Neural progenitor cell (in vitro differentiated cells): Measurements from ENCODE around the gene TACC3. TPM values are rescaled to one million over a fixed set of nuclear protein-coding genes. Genes with fewer than 3 reads are reported as not detected.

Source experiments
- DNase-seq: peaks from one replicate; pipeline ENCODE4 v3.0.0-alpha.2; 2016; ENCODE audit warnings: low spot score
- H2AFZ ChIP-seq: fragments of 200-600 bp; sonication (generic); replicated peaks from 2 replicates; pipeline ENCODE4 v1.6.1; 2016; ENCODE audit warnings: antibody characterized with exemption
- H3F3A ChIP-seq: fragments of 200-600 bp; sonication (generic); 2 replicates; pipeline ENCODE4 v1.6.1; 2016; ENCODE audit warnings: antibody characterized with exemption, low read depth
- H3K27ac ChIP-seq: fragments of 200-600 bp; sonication (generic); 2 replicates; pipeline ENCODE4 v1.5.1; 2016; ENCODE audit warnings: mild to moderate bottlenecking
- H3K27me3 ChIP-seq: fragments of 200-600 bp; sonication (generic); 2 replicates; pipeline ENCODE4 v1.6.1; 2016; ENCODE audit warnings: mild to moderate bottlenecking, moderate library complexity
- H3K36me3 ChIP-seq: fragments of 200-600 bp; sonication (generic); 2 replicates; pipeline ENCODE4 v1.5.1; 2016
- H3K4me1 ChIP-seq: fragments of 200-600 bp; sonication (generic); 2 replicates; pipeline ENCODE4 v1.6.1; 2016; ENCODE audit warnings: mixed run types
- H3K4me2 ChIP-seq: fragments of 200-600 bp; sonication (generic); 2 replicates; pipeline ENCODE4 v1.6.1; 2016
- H3K4me3 ChIP-seq: fragments of 200-600 bp; sonication (generic); 2 replicates; pipeline ENCODE4 v1.5.1; 2016
- H3K79me2 ChIP-seq: fragments of 200-600 bp; sonication (generic); 2 replicates; pipeline ENCODE4 v1.6.1; 2016; ENCODE audit warnings: low read depth
- H3K9ac ChIP-seq: fragments of 200-600 bp; sonication (generic); 2 replicates; pipeline ENCODE4 v1.6.1; 2016
- H3K9me3 ChIP-seq: fragments of 200-600 bp; sonication (generic); 2 replicates; pipeline ENCODE4 v1.5.1; 2016; ENCODE audit warnings: low read depth
- H4K20me1 ChIP-seq: fragments of 200-600 bp; sonication (generic); 2 replicates; pipeline ENCODE4 v1.6.1; 2016; ENCODE audit warnings: low read depth
- H3K27ac Mint-ChIP-seq: 3 replicates; pipeline ENCODE4 v1.8.0; 2021; ENCODE audit warnings: mixed read lengths
- H3K27me3 Mint-ChIP-seq: 2 replicates; pipeline ENCODE4 v1.8.0; 2022; ENCODE audit warnings: low read depth, mild to moderate bottlenecking, inconsistent platforms, moderate library complexity, mixed read lengths; ENCODE audit not compliant: insufficient read depth
- H3K36me3 Mint-ChIP-seq: 3 replicates; pipeline ENCODE4 v1.8.0; 2021; ENCODE audit warnings: mixed read lengths
- H3K4me1 Mint-ChIP-seq: 3 replicates; pipeline ENCODE4 v1.8.0; 2021; ENCODE audit warnings: mixed read lengths
- H3K4me3 Mint-ChIP-seq: 3 replicates; pipeline ENCODE4 v1.8.0; 2021; ENCODE audit warnings: mild to moderate bottlenecking, moderate library complexity, mixed read lengths
- H3K9me3 Mint-ChIP-seq: 3 replicates; pipeline ENCODE4 v1.8.0; 2020; ENCODE audit warnings: mixed read lengths
- CTCF ChIP-seq: fragments of 200-600 bp; sonication (generic); IDR thresholded peaks from 2 replicates; pipeline ENCODE4 v1.5.1; 2017; ENCODE audit warnings: antibody characterized with exemption, mild to moderate bottlenecking
- EZH2 ChIP-seq: fragments of 200-600 bp; sonication (generic); IDR thresholded peaks from 2 replicates; pipeline ENCODE4 v1.6.1; 2017; ENCODE audit warnings: antibody characterized with exemption, mild to moderate bottlenecking, moderate library complexity
- EZH2phosphoT487 ChIP-seq: fragments of 200-600 bp; sonication (generic); IDR thresholded peaks from 2 replicates; pipeline ENCODE4 v1.6.1; 2017; ENCODE audit warnings: antibody characterized with exemption
- total RNA-seq: library from RNA; depleted of rRNA; stranded (reverse); fragments of >200 nt; gene quantifications from 2 replicates; pipeline ENCODE4 v1.2.3, GENCODE V29; 2015; ENCODE audit warnings: low replicate concordance

The TACC3 gene
- total RNA-seq, 1 donor from 2014 or later = 68.4 TPM

DNA sequence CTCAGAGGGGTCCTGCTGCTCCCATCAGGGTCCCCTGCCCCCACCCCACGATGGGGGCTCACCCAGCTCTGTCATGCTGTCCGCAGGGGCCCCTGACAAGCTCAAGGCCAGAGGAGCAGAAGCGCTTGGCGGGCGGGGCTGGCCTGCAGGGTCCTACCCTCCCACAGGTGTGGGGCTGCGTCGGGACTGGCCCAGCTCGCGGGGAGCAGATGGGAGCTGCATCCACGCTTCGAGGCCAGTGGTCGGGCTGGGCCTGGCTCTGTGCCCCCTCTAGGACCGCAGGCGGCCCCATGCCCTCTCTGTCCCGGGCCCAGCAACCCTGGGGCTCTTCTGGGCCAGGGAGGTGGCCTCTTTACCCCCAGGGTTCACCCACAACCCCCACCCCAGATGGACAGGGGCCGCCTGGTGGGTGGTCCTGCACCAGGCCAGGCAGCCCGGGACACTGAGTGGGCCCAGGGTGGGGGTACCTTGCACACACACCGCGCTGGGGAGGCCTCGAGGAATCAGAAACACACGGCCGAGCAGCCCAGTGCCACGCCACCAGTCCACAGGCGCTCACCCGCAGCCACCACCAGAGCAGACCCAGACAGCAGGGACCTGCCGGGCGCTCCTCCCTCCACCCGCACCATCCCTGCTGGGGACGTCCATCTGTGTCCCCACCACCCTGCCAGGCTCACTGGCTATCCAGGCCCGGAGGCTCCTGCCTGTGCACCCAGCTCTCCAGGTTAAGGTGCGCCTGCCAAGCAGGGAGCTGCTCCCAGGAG lies 30.0 kb downstream of the TACC3 start:
- Histone ChIP-seq H3K9me3 (no peaks in the 10 kb centered on the region), H4K20me1 (peaks cover 6% of the 10 kb centered on the region), H3K4me2 (no peak overlapping the region), H3K4me3 (no peak overlapping the region), H3K79me2 (no peaks in the 10 kb centered on the region), H2AFZ (no peak overlapping the region), H3K9ac (no peak overlapping the region), H3K27ac (no peak overlapping the region), H3K27me3 (peaks cover 6% of the 10 kb centered on the region), H3F3A (peaks cover 10% of the 10 kb centered on the region), H3K36me3 (no peaks in the 10 kb centered on the region), H3K4me1 (peaks cover 10% of the 10 kb centered on the region)
- no peaks in the 10 kb centered on the region for H3K27me3 Mint-ChIP-seq
- H3K27ac Mint-ChIP-seq = no peak overlapping the region
- peaks cover 3% of the 10 kb centered on the region for H3K4me1 Mint-ChIP-seq
- no peak overlapping the region for H3K4me3 Mint-ChIP-seq
- DNase-seq = no peak
- H3K36me3 Mint-ChIP-seq = no peaks in the 10 kb centered on the region
- H3K9me3 Mint-ChIP-seq = no peaks in the 10 kb centered on the region
- no peak for TF ChIP-seq EZH2
- no peak for TF ChIP-seq EZH2phosphoT487
- no peak for TF ChIP-seq CTCF

DNA sequence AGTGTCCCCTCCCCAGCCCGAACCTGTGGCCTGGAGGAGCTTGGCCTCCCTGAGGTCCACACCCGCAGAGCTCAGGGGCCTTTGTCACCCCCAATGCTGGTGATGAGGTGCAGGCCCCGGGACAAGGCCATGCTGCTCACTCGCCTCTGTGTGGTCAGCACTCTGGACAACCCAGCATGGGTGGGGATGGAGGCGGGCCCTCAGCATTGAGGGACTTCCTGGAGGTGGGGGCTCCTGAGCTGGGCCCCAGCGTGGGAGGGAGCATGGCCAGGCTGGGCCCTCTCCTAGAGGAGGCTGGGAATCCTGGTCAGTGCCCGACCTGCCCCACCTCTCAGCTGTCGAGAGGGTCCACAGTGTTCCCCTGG lies 30.6 kb downstream of the TACC3 start:
- no peak overlapping the region for H2AFZ ChIP-seq
- H3K4me3 ChIP-seq = no peak overlapping the region
- H3K79me2 ChIP-seq = no peaks in the 10 kb centered on the region
- peaks cover 3% of the 10 kb centered on the region for H4K20me1 ChIP-seq
- Mint-ChIP-seq H3K27me3 (no peaks in the 10 kb centered on the region), H3K9me3 (no peaks in the 10 kb centered on the region), H3K4me3 (no peak overlapping the region), H3K4me1 (peaks cover 3% of the 10 kb centered on the region), H3K27ac (no peak overlapping the region), H3K36me3 (no peaks in the 10 kb centered on the region)
- no peak overlapping the region for H3K9ac ChIP-seq
- TF ChIP-seq CTCF = no peak
- TF ChIP-seq EZH2 = no peak
- no peak for TF ChIP-seq EZH2phosphoT487
- H3K36me3 ChIP-seq = no peaks in the 10 kb centered on the region
- no peak overlapping the region for H3K27ac ChIP-seq
- peaks cover 7% of the 10 kb centered on the region for H3K4me1 ChIP-seq
- H3K9me3 ChIP-seq = no peaks in the 10 kb centered on the region
- peaks cover 7% of the 10 kb centered on the region for H3F3A ChIP-seq
- H3K27me3 ChIP-seq = peaks cover 6% of the 10 kb centered on the region
- no peak overlapping the region for H3K4me2 ChIP-seq
- no peak for DNase-seq

DNA sequence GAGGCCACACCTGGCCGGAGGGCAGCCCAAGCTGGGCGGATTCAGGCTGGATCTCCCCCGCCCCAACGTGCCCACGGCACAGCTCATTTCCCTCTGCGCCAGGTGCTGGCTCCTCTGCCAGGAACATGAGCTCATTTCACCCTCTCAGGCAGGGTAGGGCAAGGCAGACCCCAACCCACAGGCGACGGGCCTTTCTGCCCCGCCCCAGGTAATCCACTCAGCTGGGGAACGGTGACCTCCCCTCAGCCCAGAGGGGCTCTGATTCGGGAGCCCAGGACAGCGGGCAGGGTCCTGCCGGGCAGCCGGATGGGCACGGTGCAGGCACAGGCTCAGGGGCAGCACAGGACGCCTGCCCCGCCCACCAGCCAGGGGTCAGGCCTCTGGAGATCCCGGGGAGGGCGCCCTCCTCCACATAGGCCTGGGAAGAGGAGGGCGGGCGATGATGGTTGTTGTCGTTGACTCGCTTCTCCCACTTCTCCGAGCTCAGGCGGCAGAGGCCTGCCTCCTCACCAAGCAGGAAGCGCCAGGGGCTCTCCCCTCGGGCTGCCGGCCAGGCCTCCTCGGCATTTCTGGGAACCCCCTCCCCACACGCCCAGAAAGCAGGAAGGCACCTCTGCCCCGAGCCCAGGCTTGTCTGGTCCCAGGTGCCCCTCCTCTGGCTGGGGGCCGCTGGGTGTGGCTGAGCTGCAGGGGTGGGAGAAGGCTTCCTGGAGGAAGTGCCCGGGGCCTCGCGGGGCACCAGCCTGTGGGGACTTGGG lies 31.1 kb downstream of the TACC3 start:
- Histone ChIP-seq H3K36me3 (no peaks in the 10 kb centered on the region), H3K9ac (no peak overlapping the region), H3K27me3 (peaks cover 6% of the 10 kb centered on the region), H3K4me1 (peaks cover 3% of the 10 kb centered on the region), H4K20me1 (no peaks in the 10 kb centered on the region), H3K4me2 (no peak overlapping the region), H3K4me3 (no peak overlapping the region), H3K79me2 (no peaks in the 10 kb centered on the region), H3K9me3 (no peaks in the 10 kb centered on the region), H3F3A (peaks cover 3% of the 10 kb centered on the region), H3K27ac (no peak overlapping the region), H2AFZ (no peak overlapping the region)
- no peak overlapping the region for H3K4me3 Mint-ChIP-seq
- peaks cover 3% of the 10 kb centered on the region for H3K4me1 Mint-ChIP-seq
- TF ChIP-seq EZH2 (no peak), EZH2phosphoT487 (no peak), CTCF (no peak)
- no peaks in the 10 kb centered on the region for H3K27me3 Mint-ChIP-seq
- no peak for DNase-seq
- no peak overlapping the region for H3K27ac Mint-ChIP-seq
- H3K36me3 Mint-ChIP-seq = no peaks in the 10 kb centered on the region
- H3K9me3 Mint-ChIP-seq = no peaks in the 10 kb centered on the region
